VCaP (cell line): Measurements from ENCODE around the gene SV2B.

Source experiments
- H3K27ac ChIP-seq: fragments of 450-650 bp; 2 replicates; pipeline ENCODE4 v1.5.1; 2017
- TF ChIP-seq, protein P1 (sequence below): fragments of 450-650 bp; conservative IDR thresholded peaks from 2 replicates; pipeline ENCODE4 v1.5.1; 2017; ENCODE audit warnings: mild to moderate bottlenecking, moderate library complexity

SV2B gene

DNA sequence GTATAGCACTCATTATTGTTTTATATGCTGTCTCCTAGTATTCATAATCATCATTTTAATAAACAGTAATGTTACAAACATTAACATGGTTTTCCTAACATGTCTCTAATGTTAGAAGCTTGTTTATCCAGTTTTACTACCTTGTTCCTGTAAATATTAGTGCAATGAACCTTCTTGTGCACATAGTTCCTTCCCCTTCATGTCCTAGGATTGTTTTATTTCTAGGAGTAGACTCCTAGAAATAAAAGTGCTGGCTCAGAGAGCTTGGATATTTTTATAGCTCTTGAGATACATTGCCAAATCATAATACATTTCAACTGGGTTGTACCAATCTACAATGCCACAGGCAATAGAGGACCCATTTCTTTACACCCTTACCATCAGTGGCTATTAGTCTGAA, 161.3 kb downstream of the SV2B start:
- H3K27ac ChIP-seq, result peak overlapping the region; percentile 94

DNA sequence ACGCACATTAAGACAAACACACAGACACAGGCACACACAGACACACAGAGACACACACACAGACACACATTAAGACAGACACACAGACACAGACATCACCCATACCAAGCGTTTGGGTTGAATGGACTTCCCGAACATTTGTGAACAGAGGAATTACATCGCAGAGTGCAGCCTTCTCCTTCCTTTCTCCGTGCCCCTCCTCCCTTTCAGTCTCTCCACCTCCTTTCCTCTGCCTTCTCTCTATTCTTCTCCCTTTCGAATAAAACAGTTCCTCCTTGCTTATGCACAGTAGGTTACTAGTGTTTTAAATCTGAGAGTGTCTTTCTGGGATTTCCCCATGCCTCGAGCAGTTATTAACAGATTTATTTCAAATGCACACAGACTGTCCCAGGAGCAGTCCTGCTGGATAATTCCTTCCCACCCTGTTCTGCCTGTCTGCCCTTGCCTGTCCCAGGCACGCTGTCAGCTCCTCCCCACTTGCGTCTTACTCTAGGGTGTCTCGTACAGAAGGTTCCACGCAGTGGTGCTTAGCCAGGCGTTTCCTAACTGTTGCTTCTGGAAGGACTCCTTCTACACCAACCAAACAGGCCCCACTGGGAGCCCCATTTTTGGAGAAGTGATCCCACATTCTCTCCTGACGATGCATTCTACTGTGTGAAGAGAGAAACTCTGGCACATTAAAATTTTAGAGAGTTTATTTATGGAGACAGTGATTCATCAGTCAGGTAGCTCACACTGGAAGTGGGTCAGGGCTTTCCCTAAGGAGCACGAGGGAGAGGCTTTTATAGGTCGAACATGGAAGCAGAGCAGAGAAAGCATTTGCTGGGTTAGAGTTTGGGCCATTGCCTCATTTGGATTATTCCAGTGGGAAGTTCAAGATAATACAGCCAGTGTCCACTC, 163.8 kb downstream of the SV2B start:
- TF ChIP-seq, protein P1, sequence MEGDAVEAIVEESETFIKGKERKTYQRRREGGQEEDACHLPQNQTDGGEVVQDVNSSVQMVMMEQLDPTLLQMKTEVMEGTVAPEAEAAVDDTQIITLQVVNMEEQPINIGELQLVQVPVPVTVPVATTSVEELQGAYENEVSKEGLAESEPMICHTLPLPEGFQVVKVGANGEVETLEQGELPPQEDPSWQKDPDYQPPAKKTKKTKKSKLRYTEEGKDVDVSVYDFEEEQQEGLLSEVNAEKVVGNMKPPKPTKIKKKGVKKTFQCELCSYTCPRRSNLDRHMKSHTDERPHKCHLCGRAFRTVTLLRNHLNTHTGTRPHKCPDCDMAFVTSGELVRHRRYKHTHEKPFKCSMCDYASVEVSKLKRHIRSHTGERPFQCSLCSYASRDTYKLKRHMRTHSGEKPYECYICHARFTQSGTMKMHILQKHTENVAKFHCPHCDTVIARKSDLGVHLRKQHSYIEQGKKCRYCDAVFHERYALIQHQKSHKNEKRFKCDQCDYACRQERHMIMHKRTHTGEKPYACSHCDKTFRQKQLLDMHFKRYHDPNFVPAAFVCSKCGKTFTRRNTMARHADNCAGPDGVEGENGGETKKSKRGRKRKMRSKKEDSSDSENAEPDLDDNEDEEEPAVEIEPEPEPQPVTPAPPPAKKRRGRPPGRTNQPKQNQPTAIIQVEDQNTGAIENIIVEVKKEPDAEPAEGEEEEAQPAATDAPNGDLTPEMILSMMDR, result no peak
- H3K27ac ChIP-seq, result peak overlapping the region; percentile 94

More for the DNA sequence above, 161.3 kb downstream of the SV2B start:
- TF ChIP-seq, protein P1, result no peak

DNA sequence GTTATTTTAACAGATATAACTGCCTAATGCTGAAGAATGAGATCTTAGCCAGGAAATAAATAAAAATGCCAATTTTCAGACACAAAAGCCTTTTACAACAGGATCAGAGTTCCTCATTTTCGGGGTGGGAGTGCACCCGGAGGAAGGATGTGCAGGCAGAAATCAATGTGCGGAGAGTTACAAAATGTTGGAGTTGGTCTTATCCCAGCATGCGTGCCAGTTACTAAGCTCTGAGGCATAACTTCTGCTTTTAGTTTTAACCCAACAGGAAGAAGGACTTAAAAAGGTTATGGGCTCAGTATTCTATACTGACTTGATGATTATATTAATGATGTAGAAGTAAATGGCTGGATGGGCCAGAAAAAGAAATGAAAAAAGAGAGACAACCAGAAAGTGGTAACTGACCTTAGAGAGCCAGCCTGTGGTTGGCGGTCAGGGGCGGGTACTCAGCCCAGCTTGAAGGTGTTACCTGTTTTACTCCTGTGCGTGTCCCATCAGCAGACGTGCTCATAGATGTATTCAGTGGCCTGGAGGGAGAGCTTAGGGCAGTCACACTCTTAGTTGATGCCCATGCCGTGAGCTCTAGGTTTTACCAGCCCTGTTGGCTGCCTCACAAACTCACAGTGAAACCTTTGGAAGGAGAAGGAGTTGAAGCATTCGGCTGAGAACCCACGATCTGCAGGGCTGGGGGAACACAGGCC, 164.7 kb downstream of the SV2B start:
- TF ChIP-seq, protein P1, result no peak
- H3K27ac ChIP-seq, result peak overlapping the region; percentile 94

- peak overlapping the region; percentile 94; the same call in 1 of the 2 replicates for H3K27ac ChIP-seq
- TF ChIP-seq, protein P1, result no peak
Observed at GRCh38 chr15:91265416-91265940, 165.4 kb downstream of the SV2B start.

DNA sequence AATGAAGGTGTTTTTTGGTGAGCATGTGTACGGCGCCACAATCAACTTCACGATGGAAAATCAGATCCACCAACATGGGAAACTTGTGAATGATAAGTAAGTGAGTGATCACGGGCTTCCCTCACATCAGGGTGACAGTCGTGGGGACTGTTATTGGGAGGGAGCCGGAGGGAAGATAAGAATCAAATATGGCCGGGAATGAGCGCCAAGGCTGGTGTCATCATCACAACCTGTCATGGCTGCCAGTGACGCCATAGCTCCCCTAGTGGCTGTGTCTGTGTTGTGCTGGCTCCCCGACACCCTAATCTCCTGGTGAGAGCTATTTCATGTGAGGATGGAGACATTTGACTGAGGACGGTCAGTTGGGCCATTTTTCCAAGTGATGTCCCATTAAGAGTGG, 168.5 kb downstream of the SV2B start:
- TF ChIP-seq, protein P1, result peak; percentile 36; the same call in 1 of the 2 replicates

DNA sequence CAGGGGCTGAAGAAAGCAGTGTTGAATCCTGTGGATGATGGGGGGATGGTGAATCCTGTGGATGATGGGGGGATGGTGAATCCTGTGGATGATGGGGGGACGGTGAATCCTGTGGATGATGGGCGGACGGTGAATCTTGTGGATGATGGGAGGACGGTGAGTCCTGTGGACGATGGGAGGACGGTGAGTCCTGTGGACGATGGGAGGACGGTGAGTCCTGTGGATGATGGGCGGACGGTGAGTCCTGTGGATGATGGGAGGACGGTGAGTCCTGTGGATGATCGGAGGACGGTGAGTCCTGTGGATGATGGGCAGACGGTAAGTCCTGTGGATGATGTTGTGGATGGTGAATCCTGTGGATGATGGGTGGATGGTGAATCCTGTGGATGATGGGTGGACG, 170.7 kb downstream of the SV2B start:
- H3K27ac ChIP-seq, result no peak overlapping the region
- TF ChIP-seq, protein P1, result no peak

More for the DNA sequence above, 168.5 kb downstream of the SV2B start:
- H3K27ac ChIP-seq, result no peak overlapping the region

- TF ChIP-seq, protein P1, result peak; percentile 84
- no peak overlapping the region for H3K27ac ChIP-seq
Observed at GRCh38 chr15:91271565-91272153, 171.6 kb downstream of the SV2B start.
